GM18517 (cell line): ENCODE results near the gene TBC1D22A.

ENCODE experiments used
- ATAC-seq: cut with Tn5 transposase; IDR thresholded peaks from one replicate; pipeline ENCODE4 v1.9.1; 2021; ENCODE audit warnings: mild to moderate bottlenecking, moderate library complexity; ENCODE audit not compliant: unreplicated experiment

Gene TBC1D22A

GRCh38 chr22:47200273-47201051 is 438.0 kb downstream of the TBC1D22A start:
- no peak for ATAC-seq

- ATAC-seq, result no peak
These were observed 438.9 kb downstream of the TBC1D22A start for GRCh38 chr22:47201186-47201995.

- ATAC-seq, result no peak
These were observed 439.8 kb downstream of the TBC1D22A start for GRCh38 chr22:47201996-47202818.

- ATAC-seq, result no peak
These were observed 440.5 kb downstream of the TBC1D22A start for GRCh38 chr22:47202819-47203553.

GRCh38 chr22:47203554-47203991 is 441.1 kb downstream of the TBC1D22A start:
- no peak for ATAC-seq

GRCh38 chr22:47204002-47204979 is 441.8 kb downstream of the TBC1D22A start:
- ATAC-seq, result no peak

GRCh38 chr22:47205081-47205491 is 442.6 kb downstream of the TBC1D22A start:
- no peak for ATAC-seq

- ATAC-seq, result no peak
These were observed 443.1 kb downstream of the TBC1D22A start for GRCh38 chr22:47205554-47205953.

GRCh38 chr22:47206164-47206563 is 443.7 kb downstream of the TBC1D22A start:
- no peak for ATAC-seq

- ATAC-seq, result no peak
These were observed 444.3 kb downstream of the TBC1D22A start for GRCh38 chr22:47206666-47207218.

GRCh38 chr22:47207387-47207786 is 444.9 kb downstream of the TBC1D22A start:
- ATAC-seq, result no peak

- no peak for ATAC-seq
These were observed 445.6 kb downstream of the TBC1D22A start for GRCh38 chr22:47207846-47208554.

- no peak for ATAC-seq
These were observed 446.2 kb downstream of the TBC1D22A start for GRCh38 chr22:47208630-47209029.

- ATAC-seq, result no peak
These were observed 446.6 kb downstream of the TBC1D22A start for GRCh38 chr22:47209040-47209514.

- ATAC-seq, result no peak
These were observed 447.1 kb downstream of the TBC1D22A start for GRCh38 chr22:47209547-47210023.

GRCh38 chr22:47210112-47210657 is 447.7 kb downstream of the TBC1D22A start:
- ATAC-seq, result no peak

- no peak for ATAC-seq
These were observed 448.2 kb downstream of the TBC1D22A start for GRCh38 chr22:47210686-47211085.
